NCI-H2227 treated with DMSO at 0.1 percent for 48 hours (cell line): ENCODE measurements around the gene JPH3.

ENCODE experiments used
- DNase-seq: peaks from one replicate; lab custom pipeline; 2025; lab: John Stamatoyannopoulos, UW

Gene JPH3

DNA sequence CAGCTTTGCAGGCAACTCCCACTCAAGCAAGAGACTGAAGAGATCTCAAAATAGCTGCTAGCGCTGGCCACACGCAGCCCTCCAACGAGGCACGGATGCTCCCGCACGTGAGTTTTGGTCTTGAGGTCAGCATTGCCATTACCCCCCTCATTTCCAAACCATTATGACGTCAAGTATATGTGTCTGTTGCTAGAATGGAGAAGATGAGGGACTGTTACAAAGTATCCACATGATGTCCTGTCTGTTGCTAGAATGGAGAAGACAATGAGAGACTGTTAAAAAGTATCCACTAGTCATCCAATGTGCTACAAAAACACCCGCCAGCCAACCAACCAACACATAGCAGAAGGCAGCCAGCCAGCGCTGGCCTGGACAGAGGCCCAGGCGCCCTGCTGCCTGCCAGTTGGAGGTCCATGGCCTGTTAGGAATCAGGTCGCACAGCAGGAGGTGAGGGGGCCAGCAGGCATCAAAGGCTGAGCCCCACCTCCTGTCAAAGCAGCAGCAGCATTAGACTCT, 138.7 kb downstream of the JPH3 start:
- no peak for DNase-seq

DNA sequence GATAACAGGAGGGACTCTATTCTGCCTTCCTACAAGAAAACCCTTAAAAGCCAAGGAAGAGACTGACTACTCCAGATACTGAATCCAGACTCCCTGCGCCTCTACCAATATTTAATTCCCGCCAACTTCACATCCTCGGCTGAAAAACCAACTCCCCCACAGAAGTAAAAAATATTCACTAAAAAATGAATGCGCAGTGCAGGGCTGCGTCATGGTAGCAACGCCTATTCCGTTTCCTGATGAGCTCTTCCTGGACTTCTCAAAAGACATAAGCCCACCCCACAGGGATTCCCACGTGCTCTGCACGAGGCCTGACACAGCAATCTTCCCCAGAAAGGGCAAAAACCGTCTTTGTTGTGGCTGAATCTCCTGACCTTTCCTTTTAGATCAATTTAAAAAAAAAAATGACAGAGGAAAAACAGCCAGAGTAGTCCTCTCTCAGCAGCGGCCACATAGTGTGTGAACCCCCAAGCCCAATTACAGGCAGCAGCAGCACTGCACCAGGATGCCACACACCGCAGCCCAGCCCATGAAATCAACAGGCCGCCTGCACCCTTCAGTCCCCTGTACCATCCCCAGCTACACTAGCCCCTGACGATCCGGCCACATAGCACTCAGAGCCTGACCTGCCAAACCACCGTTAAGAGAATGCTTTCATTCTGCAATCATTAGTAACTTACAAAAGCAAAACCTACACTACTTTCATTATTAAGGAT, 139.6 kb downstream of the JPH3 start:
- no peak for DNase-seq

DNA sequence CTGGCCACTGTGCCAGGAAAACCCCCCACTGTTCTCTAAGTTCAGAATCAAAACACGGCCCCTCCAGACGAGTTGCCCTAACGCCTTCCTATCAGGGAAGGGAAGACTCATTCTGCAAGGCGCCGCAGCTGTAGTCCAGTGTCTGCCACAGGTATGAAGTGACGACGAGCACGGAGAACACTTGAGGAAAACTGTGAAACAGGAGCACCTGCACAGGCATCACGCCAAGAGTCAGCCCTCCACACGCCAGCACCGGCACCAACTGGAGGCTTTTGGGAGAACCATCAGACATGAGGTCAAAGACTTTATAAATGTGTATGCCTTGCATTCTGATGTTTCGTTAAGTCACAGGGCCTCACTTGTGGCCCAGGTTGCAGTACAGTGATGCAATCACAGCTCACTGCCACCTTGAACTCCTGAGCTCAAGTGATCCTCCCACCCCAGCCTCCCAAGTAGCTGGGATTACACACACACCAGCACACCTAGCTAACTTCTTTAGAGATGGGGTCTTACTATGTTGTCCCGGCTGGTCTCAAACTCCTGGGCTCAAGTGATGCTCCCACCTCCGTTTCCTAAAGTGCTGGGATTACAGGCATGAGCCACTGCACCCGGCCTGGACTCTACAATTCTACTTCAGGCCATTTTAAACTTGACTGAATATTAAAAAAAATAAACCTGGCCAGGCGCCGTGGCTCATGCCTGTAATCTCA, 140.6 kb downstream of the JPH3 start:
- no peak for DNase-seq

DNA sequence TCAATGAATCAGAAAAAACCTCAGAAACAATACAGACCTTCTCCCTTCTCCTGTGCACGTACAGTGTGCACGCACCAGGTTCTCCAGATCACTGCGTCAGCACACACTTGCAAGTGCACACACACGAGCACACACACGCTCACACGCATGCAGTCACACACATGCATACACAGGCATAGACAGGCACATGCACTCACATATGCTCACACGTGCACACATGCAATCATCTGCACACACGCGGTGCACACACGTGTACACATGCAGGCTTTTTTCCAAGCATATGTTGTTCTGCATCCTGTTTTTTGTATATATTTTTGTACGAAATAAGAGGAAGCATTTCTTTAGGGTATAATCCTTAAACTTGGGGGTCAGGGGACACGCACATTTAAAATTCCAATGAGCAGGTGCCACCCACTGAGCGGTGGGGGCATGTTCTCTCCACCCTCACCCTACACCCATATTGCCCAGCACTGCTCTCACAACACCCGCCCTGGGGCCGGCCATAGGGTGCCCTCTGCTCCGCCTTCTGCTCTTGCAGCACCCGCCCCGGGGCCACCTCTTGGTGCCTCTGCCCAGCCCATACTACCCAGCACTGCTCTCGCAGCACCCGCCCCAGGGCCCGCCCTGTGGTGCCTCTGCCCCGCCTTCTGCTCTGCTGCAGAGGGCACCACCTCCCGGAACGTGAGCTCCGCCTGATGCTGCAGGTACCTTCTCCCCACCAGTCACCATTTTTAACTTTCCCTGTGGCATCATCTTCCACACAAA, 142.6 kb downstream of the JPH3 start:
- DNase-seq, result no peak

DNA sequence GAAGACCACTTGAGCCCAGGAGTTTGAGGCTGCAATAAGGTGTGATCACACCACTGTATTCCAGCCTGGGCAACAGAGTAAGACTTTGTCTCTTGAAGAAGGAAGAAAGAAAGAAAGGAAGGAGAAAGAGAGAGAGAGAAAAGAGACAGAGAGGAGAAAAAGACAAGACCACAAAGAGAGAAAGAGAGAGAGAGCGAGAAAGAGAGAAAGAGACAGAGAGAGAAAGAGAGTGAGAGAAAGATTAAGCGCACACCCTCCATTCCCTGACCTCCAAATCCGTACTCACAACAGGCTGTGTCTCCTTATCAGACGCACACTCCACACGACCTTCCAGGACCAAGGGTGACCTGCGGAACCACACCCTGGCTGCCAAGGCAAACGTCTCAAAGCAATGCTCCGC, 143.9 kb downstream of the JPH3 start:
- no peak for DNase-seq
